PC-3 (cell line): Measurements from ENCODE around the gene PPT2.

Experiments used
- EZH2 ChIP-seq: fragments of 300-600 bp; sonication (generic); IDR thresholded peaks from one replicate; pipeline ENCODE4 v1.6.1; 2017; ENCODE audit warnings: antibody characterized with exemption, mild to moderate bottlenecking, low read length; ENCODE audit not compliant: unreplicated experiment
- EZH2phosphoT487 ChIP-seq: fragments of 300-600 bp; sonication (generic); IDR thresholded peaks from 2 replicates; pipeline ENCODE4 v1.6.1; 2018; ENCODE audit warnings: mild to moderate bottlenecking, antibody characterized with exemption, low read length, borderline replicate concordance
- TF ChIP-seq, protein P1 (sequence below): fragments of 300-600 bp; sonication (generic); conservative IDR thresholded peaks from 2 replicates; pipeline ENCODE4 v1.5.1; 2017; ENCODE audit warnings: antibody characterized with exemption, low read depth, mild to moderate bottlenecking, low read length

DNA sequence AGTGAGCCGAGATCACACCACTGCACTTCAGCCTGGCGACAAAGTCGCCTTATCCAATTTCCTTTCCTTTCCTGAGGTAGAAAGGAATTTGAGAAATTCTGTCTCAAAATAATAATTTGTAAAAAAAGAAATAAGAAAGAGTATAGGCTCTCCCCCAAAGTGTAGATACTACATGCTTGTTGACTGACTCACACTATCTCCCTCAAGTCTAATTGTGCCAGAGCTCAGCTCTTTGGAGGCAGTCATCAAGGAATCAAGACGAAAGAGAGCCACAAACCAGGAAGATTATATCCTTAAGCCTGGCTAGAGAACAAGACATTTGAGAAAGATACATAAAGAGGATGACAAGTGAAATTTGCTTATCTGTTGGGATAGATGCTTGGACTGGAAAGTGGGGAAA is 20.2 kb upstream of the PPT2 start:
- TF ChIP-seq, protein P1, sequence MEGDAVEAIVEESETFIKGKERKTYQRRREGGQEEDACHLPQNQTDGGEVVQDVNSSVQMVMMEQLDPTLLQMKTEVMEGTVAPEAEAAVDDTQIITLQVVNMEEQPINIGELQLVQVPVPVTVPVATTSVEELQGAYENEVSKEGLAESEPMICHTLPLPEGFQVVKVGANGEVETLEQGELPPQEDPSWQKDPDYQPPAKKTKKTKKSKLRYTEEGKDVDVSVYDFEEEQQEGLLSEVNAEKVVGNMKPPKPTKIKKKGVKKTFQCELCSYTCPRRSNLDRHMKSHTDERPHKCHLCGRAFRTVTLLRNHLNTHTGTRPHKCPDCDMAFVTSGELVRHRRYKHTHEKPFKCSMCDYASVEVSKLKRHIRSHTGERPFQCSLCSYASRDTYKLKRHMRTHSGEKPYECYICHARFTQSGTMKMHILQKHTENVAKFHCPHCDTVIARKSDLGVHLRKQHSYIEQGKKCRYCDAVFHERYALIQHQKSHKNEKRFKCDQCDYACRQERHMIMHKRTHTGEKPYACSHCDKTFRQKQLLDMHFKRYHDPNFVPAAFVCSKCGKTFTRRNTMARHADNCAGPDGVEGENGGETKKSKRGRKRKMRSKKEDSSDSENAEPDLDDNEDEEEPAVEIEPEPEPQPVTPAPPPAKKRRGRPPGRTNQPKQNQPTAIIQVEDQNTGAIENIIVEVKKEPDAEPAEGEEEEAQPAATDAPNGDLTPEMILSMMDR: no peak
- no peak for TF ChIP-seq EZH2
- no peak for TF ChIP-seq EZH2phosphoT487
